HG03045 (cell line): ENCODE measurements around the gene MXI1.
A peak's percentile ranks its signal among the peaks of the same experiment; 100 is the strongest.
"Not testable (repeated sequence)": the region's sequence is repeated elsewhere in the genome, so short reads cannot be mapped to it uniquely, and the experiment has no call there.

Experiments used
- ATAC-seq: cut with Tn5 transposase; IDR thresholded peaks from one replicate; pipeline ENCODE4 v1.9.1; 2021; ENCODE audit warnings: mild to moderate bottlenecking, moderate library complexity; ENCODE audit not compliant: unreplicated experiment

Gene MXI1

GRCh38 chr10:110272995-110273394, 65.6 kb downstream of the MXI1 start:
- ATAC-seq = not testable (repeated sequence)

GRCh38 chr10:110273474-110273873, 66.1 kb downstream of the MXI1 start:
- ATAC-seq = no peak

- no peak for ATAC-seq
Measured at GRCh38 chr10:110274072-110274627, 66.7 kb downstream of the MXI1 start.

DNA sequence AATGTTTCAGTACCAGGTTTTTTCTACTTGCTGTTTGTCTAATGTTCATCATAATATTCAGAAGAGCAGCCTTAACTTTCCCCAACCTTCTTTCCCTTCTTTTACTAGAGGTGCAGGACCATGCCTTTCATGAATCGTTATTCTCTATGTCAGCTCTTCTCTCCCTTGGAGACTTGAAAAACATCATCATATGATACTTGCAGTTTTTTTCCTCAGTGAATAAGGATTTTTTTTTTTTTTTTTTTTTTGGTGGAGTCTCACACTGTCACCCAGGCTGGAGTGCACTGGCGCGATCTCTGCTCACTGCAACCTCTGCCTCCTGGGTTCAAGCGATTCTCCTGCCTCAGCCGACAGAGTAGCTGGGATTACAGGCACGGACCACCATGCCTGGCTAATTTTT, 67.2 kb downstream of the MXI1 start:
- no peak for ATAC-seq

- ATAC-seq = no peak
Measured at GRCh38 chr10:110275128-110275729, 67.8 kb downstream of the MXI1 start.

GRCh38 chr10:110276603-110277002, 69.2 kb downstream of the MXI1 start:
- ATAC-seq = no peak

- no peak for ATAC-seq
Measured at GRCh38 chr10:110277591-110277990, 70.2 kb downstream of the MXI1 start.

- no peak for ATAC-seq
Measured at GRCh38 chr10:110278562-110279406, 71.4 kb downstream of the MXI1 start.

DNA sequence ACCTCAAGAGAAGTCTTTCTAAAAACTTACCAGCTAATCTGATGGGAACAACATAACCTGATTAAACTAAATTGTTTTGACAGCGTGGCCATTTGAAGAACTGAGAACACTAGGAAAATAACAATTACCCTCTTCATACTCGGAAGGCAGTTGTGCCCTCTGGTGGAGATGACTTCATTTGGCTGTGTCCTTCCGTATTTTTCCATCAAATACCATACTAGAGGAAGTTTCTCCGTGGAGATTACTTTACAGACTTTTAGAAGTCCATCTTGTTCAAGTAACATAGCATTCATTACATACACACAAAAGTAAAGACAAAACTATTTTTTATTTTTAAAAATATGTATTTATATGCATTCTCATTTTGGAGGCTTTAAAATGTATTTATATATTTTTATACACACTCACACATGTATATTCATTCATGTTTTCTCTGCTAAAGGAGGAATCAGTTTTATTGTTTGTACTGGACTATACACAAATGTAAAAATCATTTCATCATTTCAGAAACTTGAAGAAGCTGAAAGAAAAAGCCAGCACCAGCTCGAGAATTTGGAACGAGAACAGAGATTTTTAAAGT, 72.1 kb downstream of the MXI1 start:
- ATAC-seq = no peak

- no peak for ATAC-seq
Measured at GRCh38 chr10:110284262-110284661, 76.9 kb downstream of the MXI1 start.

DNA sequence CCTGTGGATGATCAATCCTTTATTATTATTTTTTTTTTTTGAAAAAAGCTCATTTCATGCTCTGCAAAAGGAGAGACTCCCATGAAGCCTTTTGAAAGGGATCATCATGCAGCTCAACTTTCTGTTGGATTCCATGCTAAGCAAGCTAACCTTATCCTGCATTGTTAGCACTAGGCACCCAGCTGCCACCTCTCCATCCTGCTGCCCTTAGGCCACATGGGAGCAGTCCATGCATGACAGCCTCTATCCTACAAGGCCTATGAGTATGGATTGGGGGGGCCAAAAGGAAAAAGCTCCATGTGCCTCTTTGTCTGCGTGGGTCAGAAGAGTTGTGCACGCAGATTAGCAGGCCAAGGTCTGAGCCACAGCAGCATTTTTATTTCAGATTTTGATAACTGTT, 78.1 kb downstream of the MXI1 start:
- ATAC-seq = no peak

- no peak for ATAC-seq
Measured at GRCh38 chr10:110286841-110287240, 79.4 kb downstream of the MXI1 start.

GRCh38 chr10:110296966-110297365, 89.6 kb downstream of the MXI1 start:
- ATAC-seq = no peak

GRCh38 chr10:110300486-110300986, 93.1 kb downstream of the MXI1 start:
- ATAC-seq = no peak

DNA sequence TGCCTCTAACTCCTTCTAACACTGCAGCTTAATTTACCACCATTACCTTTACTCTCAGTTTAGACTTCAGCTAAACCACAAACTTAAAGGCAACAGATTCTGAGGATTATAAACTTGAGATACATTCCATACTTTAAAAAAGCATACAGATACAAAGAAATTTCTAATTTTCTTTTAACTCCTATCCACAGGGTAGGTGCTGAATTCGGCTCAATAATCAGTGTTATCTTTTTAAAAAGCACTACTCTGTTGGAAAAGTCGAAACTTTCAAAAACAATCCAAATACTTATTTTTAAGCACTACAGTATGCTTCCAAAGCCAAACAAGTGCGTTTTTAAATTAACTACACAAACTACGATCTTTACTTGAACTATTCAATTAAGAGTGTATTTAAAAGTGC, 96.3 kb downstream of the MXI1 start:
- no peak for ATAC-seq

DNA sequence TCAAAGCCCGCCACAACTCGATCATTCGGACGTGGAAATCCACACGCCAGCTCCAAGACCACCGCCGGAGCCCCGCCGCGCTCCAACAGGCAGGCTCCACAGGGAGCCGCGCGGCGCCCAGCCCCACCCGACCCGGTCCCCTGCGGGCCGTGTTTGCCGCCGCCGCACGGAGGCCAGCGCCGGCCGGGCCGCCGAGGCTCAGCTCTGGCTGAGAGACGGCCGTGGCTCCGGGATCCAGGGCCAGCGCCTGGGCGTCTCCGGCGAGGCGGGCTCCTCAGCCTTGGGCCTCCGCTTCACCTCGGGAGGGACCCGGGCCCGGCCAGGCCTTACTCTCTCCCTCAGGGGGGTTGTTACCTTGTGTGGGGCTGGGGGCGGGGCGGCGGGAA, 97.0 kb downstream of the MXI1 start:
- ATAC-seq = peak; percentile 48

- peak; percentile 90 for ATAC-seq
Measured at GRCh38 chr10:110304780-110305421, 97.5 kb downstream of the MXI1 start, which contains the start of gene SMNDC1. TSS of gene SMNDC1 (minus strand) at chr10:110304920. CDS start at chr10:110303587, 1,333 bp downstream.

GRCh38 chr10:110305767-110306451, 98.5 kb downstream of the MXI1 start:
- no peak for ATAC-seq

DNA sequence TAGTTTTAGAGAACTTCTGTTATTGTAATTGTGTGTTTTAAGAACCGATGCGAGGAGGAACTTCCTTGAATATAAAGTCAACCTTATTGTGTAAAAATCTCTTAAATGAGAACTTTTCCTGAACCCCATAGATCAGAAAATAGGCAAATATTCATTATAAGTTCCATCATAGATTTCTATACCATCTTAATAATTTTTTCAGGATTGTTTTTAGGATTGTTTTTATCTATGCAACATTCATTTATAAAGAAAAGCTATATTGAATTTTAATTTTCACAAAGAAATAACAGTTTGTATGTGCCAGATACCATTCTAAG, 99.0 kb downstream of the MXI1 start:
- ATAC-seq = no peak

DNA sequence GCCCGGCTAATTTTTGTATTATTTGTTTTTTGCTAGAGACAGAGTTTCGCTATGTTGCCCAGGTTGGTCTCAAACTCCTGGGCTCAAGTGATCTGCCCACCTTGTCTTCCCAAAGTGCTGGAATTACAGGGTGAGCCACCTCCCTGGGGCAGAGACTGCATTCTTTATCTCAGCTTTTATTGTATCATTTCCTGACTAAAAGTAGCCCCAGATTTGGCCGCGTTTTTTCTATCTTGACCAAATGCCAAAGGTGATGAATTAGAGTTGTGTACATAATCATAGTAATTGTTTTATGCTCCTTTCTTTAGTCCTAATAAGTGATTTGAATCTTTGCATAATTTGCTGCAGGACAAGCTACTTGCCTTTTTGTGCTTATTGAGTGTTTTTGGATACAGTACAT, 100.4 kb downstream of the MXI1 start:
- no peak for ATAC-seq

DNA sequence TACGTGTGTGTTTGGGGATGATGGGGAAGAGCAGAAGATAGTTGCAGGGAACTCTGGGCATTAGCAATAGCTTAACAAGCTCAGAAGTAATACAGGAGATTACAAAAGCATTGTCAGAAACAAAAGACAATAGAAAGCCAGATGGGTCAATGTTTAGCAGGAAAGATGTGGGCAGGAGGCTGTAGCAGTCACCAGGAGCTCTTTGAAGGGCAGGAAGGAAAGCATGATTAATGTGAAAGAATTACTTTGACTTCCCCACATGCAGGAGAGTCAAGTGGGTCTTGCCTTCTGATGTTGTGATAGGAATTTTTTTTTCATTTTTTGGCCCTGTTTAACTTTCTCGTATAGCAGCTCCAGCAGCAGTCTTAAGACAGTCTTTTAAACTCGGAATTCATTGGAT, 103.3 kb downstream of the MXI1 start:
- ATAC-seq = no peak
